ENCODE data around the gene MICOS13. TPM values are rescaled to one million over a fixed set of nuclear protein-coding genes. Genes with fewer than 3 reads are reported as not detected.
A peak's percentile ranks its signal among the peaks of the same experiment; 100 is the strongest.

Gene MICOS13
- total RNA-seq, 2 experiments from 2014 or later, result 42.6 to 44.1 TPM

DNA sequence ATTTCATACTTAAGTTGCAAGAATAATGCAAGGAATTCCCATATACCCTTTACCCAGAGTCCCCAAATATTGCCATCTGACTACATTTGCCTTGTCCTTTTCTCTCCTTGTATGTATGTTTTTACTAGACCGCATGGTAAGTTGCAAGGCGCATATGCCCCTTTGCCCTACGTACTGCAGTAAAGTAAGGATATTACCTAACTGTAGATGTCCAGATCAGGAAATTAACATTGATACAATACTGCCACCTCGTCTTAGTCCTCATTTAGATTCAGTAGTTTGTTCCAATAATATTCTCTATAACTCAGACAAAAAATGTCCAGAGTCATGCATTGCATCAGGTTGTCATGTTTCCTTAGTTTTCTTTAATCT is 48.1 kb downstream of the MICOS13 start:
- Mint-ChIP-seq H3K9me3 (no peaks in the 10 kb centered on the region), H3K36me3 (peaks cover 34% of the 10 kb centered on the region), H3K27ac (no peak overlapping the region), H3K4me3 (no peak overlapping the region), H3K4me1 (peaks cover 45% of the 10 kb centered on the region), H3K27me3 (no peaks in the 10 kb centered on the region)
- POLR2A ChIA-PET, result no interaction called here
- DNase-seq (no peak), ATAC-seq (ENCODE audit: low read depth) (no peak)

DNA sequence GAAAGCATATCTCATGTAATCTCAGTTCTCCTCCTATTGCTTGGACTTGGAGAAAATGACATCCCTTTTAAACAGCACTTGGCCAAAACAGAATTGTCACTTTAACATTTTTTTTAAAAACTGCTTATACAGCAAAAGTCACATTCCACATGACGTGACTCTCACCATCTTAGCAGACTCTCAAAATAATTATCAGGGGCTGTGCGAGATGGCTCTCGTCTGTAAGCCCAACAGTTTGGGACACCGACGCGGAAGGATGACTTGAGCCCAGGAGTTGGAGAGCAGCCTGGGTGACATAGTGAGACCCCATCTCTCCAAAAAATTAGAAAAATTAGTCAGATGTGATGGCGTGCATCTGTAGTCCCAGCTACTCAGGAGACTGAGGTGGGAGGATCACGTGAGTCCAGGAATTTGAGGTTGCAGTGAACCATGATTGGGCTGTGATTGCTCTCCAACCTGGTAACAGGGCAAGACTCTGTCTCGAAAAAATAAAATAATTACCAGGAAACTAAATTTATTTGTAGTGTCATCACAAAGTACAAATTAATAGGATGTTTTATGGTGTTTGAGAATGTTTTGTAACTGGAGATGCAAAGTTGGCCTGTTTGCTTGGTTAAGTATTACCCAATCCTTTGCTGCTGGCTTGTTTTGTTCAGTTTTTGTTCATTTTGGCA is 48.6 kb downstream of the MICOS13 start:
- DNase-seq (no peak), ATAC-seq (ENCODE audit: low read depth) (no peak)
- Mint-ChIP-seq H3K36me3 (peaks cover 34% of the 10 kb centered on the region), H3K4me3 (no peak overlapping the region), H3K9me3 (no peaks in the 10 kb centered on the region), H3K4me1 (peaks cover 48% of the 10 kb centered on the region), H3K27ac (no peak overlapping the region), H3K27me3 (no peaks in the 10 kb centered on the region)
- POLR2A ChIA-PET, result no interaction called here

DNA sequence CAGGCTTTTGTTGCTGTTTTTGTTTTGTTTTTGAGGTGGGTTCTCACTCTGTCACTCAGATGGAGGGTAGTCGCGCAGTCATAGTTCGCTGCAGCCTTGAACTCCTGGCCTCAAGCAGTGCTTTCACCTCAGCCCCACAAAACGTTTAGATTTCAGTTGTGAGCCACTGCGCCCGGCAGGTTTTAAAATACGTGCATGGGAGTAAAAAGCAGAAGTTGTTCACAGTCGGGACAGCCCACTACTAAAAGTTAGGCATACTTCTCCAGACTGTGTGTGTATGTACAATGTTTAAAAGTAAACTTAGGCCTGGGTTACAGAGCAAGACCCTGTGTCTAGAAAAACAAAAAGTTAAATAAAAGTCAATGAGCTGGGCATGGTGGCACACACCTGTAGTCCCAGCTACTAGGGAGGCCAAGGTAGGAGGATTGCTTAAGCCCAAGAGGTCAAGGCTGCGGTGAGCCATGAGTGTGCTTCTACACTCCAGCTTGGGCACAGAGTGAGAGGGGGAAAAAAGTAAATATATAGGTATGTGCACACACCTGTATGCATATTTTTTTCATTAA is 51.3 kb downstream of the MICOS13 start:
- Mint-ChIP-seq H3K4me1 (peaks cover 61% of the 10 kb centered on the region), H3K27me3 (no peaks in the 10 kb centered on the region), H3K9me3 (no peaks in the 10 kb centered on the region), H3K36me3 (peaks cover 37% of the 10 kb centered on the region), H3K4me3 (peak overlapping the region; percentile 11), H3K27ac (no peak overlapping the region)
- no peak for DNase-seq
- POLR2A ChIA-PET, result no interaction called here
- ATAC-seq (ENCODE audit: low read depth), result no peak

DNA sequence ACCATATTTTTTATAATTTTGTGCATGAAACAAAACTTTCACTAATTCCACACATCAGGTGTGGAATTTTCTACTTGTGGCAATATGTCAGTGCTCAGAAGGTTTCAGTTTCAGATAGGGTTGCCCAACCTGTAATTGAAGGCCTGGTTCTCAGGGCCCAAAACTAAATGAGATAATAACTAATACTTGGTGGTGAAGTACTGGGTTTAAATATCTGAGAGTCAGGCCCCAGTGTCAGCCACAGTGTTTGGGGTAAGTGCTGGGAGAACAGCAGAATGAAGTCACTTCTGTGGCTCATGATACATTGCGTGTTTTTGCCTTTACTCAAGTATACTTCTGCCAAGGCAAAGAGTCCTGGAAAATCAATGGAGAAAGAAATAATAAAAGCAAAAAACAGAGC is 51.9 kb downstream of the MICOS13 start:
- H3K27me3 Mint-ChIP-seq, result no peaks in the 10 kb centered on the region
- POLR2A ChIA-PET, result no interaction called here
- H3K36me3 Mint-ChIP-seq, result peaks cover 37% of the 10 kb centered on the region
- peaks cover 61% of the 10 kb centered on the region for H3K4me1 Mint-ChIP-seq
- DNase-seq (no peak), ATAC-seq (ENCODE audit: low read depth) (no peak)
- H3K9me3 Mint-ChIP-seq, result no peaks in the 10 kb centered on the region
- peak overlapping the region; percentile 11 for H3K4me3 Mint-ChIP-seq
- H3K27ac Mint-ChIP-seq, result no peak overlapping the region

Other genes with a start within 250 kb of the MICOS13 start
- gene ZNRF4, start 225.1 kb downstream of the MICOS13 start, total RNA-seq, result not detected
- under 1 TPM; 0.99 to 1.00 TPM for gene TINCR, start 112.6 kb downstream of the MICOS13 start, total RNA-seq
- gene SAFB2, start 57.7 kb downstream of the MICOS13 start, total RNA-seq, result 100 to 1,000 TPM; 131 to 140 TPM
- 100 to 1,000 TPM; 144 to 147 TPM for gene SAFB, start 57.4 kb downstream of the MICOS13 start, total RNA-seq
- gene HSD11B1L, start 511 bp upstream of the MICOS13 start, total RNA-seq, result 1 to 10 TPM; 2.2 to 4.1 TPM
- gene RPL36, start 9.8 kb upstream of the MICOS13 start, total RNA-seq, result 1,000 to 10,000 TPM; 1,119 to 1,147 TPM
- 100 to 1,000 TPM; 112 to 120 TPM for gene LONP1, start 39.6 kb upstream of the MICOS13 start, total RNA-seq
- not detected for gene CATSPERD, start 40.1 kb upstream of the MICOS13 start, total RNA-seq
- 1 to 10 TPM; 3.8 to 4.4 TPM for gene PRR22, start 104.2 kb upstream of the MICOS13 start, total RNA-seq
- 10 to 100 TPM; 61.0 to 62.1 TPM for gene DUS3L, start 110.6 kb upstream of the MICOS13 start, total RNA-seq
- under 1 TPM; 0.36 to 0.45 TPM for gene NRTN, start 124.6 kb upstream of the MICOS13 start, total RNA-seq
- under 1 TPM; 0.75 to 0.91 TPM for gene FUT6, start 159.2 kb upstream of the MICOS13 start, total RNA-seq
- not detected for gene FUT3, start 170.9 kb upstream of the MICOS13 start, total RNA-seq
- gene FUT5, start 190.0 kb upstream of the MICOS13 start, total RNA-seq, result under 1 TPM; 0.23 to 0.30 TPM
- 100 to 1,000 TPM; 187 to 193 TPM for gene NDUFA11, start 223.3 kb upstream of the MICOS13 start, total RNA-seq
- gene VMAC, start 224.4 kb upstream of the MICOS13 start, total RNA-seq, result 10 to 100 TPM; 15.6 to 17.5 TPM
- gene CAPS, start 233.7 kb upstream of the MICOS13 start, total RNA-seq, result 10 to 100 TPM; 25.0 to 28.8 TPM